Measurements from ENCODE around the gene HNRNPUL2. TPM values are rescaled to one million over a fixed set of nuclear protein-coding genes. Genes with fewer than 3 reads are reported as not detected.
A peak's percentile ranks its signal among the peaks of the same experiment; 100 is the strongest.

Gene HNRNPUL2
- total and polyA plus RNA-seq, 2 of the 4 experiments (the other 2 are of a cell fraction), result 3.9 to 30.2 TPM

- TF ChIP-seq ELK1 (IDR thresholded peaks at IDR 0.05; ENCODE audit: borderline replicate concordance, low read depth, low read length) (no peak), RAD21 (IDR thresholded peaks at IDR 0.05; ENCODE audit: low read length) (no peak)
Observed at GRCh38 chr11:62713343-62713742, 13.9 kb downstream of the HNRNPUL2 start (continued).

DNA sequence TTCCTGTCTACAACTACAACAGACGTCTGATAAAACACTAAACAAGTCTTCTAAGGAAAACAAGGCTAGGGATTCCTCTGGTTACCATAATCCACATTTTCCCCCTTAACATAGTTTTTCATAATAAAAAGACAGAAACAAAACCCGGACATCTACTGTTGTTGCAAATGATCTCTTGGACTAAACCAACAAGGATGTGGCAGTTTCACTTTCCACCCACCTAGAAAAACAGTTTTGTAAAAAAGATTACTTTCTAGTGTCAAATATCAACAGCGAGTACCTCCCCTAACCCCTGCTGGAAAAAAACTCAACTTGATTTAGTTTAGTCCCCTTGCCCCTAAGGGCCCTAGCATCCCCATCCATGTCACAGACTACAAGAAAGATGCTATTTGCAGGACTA lies 14.4 kb downstream of the HNRNPUL2 start:
- no CpG with 5 or more reads among the region's 3 CpGs for WGBS, 2 experiments (ENCODE audit: extremely low coverage in 2 of 2, insufficient read length in 1 of 2)
- intact Hi-C loops (cut with micrococcal nuclease), result no loop called here

More for the DNA sequence above, 14.4 kb downstream of the HNRNPUL2 start:
- no peak overlapping the region for H2BK120ac ChIP-seq (ENCODE audit: low read depth, low read length)
- H3K36me3 ChIP-seq (ENCODE audit: control insufficient read depth, insufficient read depth, low read length), result peaks cover 51% of the 10 kb centered on the region
- no peaks in the 10 kb centered on the region for H4K20me1 ChIP-seq (ENCODE audit: insufficient read depth, low read length)
- H3K23ac ChIP-seq (ENCODE audit: low read depth, low read length), result no peak overlapping the region
- no peak overlapping the region for H2AK9ac ChIP-seq (replicated peaks; ENCODE audit: low read depth, low read length, poor library complexity)
- H2BK20ac ChIP-seq (ENCODE audit: low read depth, low read length), result no peak overlapping the region
- H2BK5ac ChIP-seq (ENCODE audit: low read depth, low read length, poor library complexity, severe bottlenecking), result no peak overlapping the region
- no peak overlapping the region; the same call in 1 of the 2 replicates for H3K27ac ChIP-seq (ENCODE audit: insufficient read depth, low read length)
- H3K79me1 ChIP-seq (ENCODE audit: low read depth in 1 of 2, low read length in 2 of 2), result peaks cover 27 to 64% of the 10 kb centered on the region in 2 experiments
- no peak overlapping the region for H4K91ac ChIP-seq (ENCODE audit: insufficient read depth, low read depth, low read length)
- no peaks in the 10 kb centered on the region for H3K27me3 ChIP-seq (ENCODE audit: control insufficient read depth, insufficient read depth, low read length)
- H2BK15ac ChIP-seq (ENCODE audit: low read depth, low read length), result no peak overlapping the region
- H3K18ac ChIP-seq (ENCODE audit: low read depth, low read length), result no peak overlapping the region
- H3K4me1 ChIP-seq (ENCODE audit: control insufficient read depth, insufficient read depth, low read length), result peaks cover 12% of the 10 kb centered on the region
- H3K9ac ChIP-seq (ENCODE audit: low read depth, low read length), result no peak overlapping the region
- H2AK5ac ChIP-seq (ENCODE audit: low read depth, low read length), result no peak overlapping the region
- ChIA-PET CTCF (no interaction called here), POLR2A (ENCODE audit: unreplicated experiment) (no interaction called here)
- H3K9me1 ChIP-seq (ENCODE audit: insufficient read depth, low read length), result peaks cover 10% of the 10 kb centered on the region
- no peak overlapping the region for H4K8ac ChIP-seq (ENCODE audit: low read depth in 2 of 2, low read length in 2 of 2)
- H3K9me3 ChIP-seq (ENCODE audit: control insufficient read depth, insufficient read depth, low read length), result no peaks in the 10 kb centered on the region
- TF ChIP-seq NFE2L2 (IDR thresholded peaks at IDR 0.05; ENCODE audit: low read depth, low read length), result no peak
- no peak overlapping the region for H3K56ac ChIP-seq (ENCODE audit: extremely low read depth, insufficient read depth, low read length)
- DNase-seq (no peak), ATAC-seq (ENCODE audit: low read depth) (no peak)
- H4K5ac ChIP-seq (ENCODE audit: low read depth, low read length), result no peak overlapping the region
- no peak overlapping the region for H3K4me3 ChIP-seq (ENCODE audit: insufficient read depth, low read depth, low read length)
- H3K4me2 ChIP-seq (ENCODE audit: low read depth, low read length), result no peak overlapping the region
- H2AFZ ChIP-seq (replicated peaks; ENCODE audit: low read length, poor library complexity), result no peak overlapping the region
- dilution Hi-C loops (cut with HindIII; ENCODE audit: low sequenced_read_pairs, unreplicated experiment) (no loop called here), in situ Hi-C loops (cut with MboI; ENCODE audit: low sequenced_read_pairs) (no loop called here)
- BruUV-seq (replicated peaks), result TSS peak; percentile 70
- no peak overlapping the region for H3K4ac ChIP-seq (ENCODE audit: low read depth, low read length)
- no peak overlapping the region for H3K14ac ChIP-seq (replicated peaks; ENCODE audit: low read depth, low read length)

All from IMR-90 (cell line).